CD4-positive, alpha-beta T cell treated with Interferon alpha-2 for 1 hour (primary cell): ENCODE data around the gene CRYBA4.

Experiments used
- DNase-seq, 2 donors: peaks; one replicate each; pipeline ENCODE4 v3.0.0-alpha.2; 2020 to 2022

Gene CRYBA4

GRCh38 chr22:26631282-26631681 is 9.5 kb downstream of the CRYBA4 start:
- no peak for DNase-seq

GRCh38 chr22:26632422-26633155 is 10.8 kb downstream of the CRYBA4 start:
- no peak for DNase-seq

- DNase-seq, result no peak
Observed at GRCh38 chr22:26634189-26634588, 12.4 kb downstream of the CRYBA4 start.

- no peak for DNase-seq
Observed at GRCh38 chr22:26635117-26635516, 13.4 kb downstream of the CRYBA4 start.

GRCh38 chr22:26636296-26636695 is 14.5 kb downstream of the CRYBA4 start:
- DNase-seq, result no peak

GRCh38 chr22:26642465-26643417 is 21.0 kb downstream of the CRYBA4 start:
- DNase-seq, result peak; percentile 67 to 86

GRCh38 chr22:26643418-26644100 is 21.8 kb downstream of the CRYBA4 start:
- peak in 1 of 2 donors; percentile 43 for DNase-seq

- no peak for DNase-seq
Observed at GRCh38 chr22:26646158-26646557, 24.4 kb downstream of the CRYBA4 start.

GRCh38 chr22:26648011-26648497 is 26.3 kb downstream of the CRYBA4 start:
- DNase-seq, result peak in 1 of 2 donors; percentile 52

- peak in 1 of 2 donors; percentile 26 for DNase-seq
Observed at GRCh38 chr22:26648528-26649388, 27.0 kb downstream of the CRYBA4 start.

GRCh38 chr22:26650722-26651421 is 29.1 kb downstream of the CRYBA4 start:
- DNase-seq, result no peak

- DNase-seq, result no peak
Observed at GRCh38 chr22:26651815-26652214, 30.1 kb downstream of the CRYBA4 start.

GRCh38 chr22:26656891-26657851 is 35.4 kb downstream of the CRYBA4 start, which contains the start of gene MIAT:
MIAT (plus strand) TSS chr22:26657588.
- peak; percentile 56 to 75 for DNase-seq

- peak in 1 of 2 donors; percentile 29 for DNase-seq
Observed at GRCh38 chr22:26658161-26658560, 36.4 kb downstream of the CRYBA4 start.

- peak; percentile 66 to 72 for DNase-seq
Observed at GRCh38 chr22:26658671-26659478, 37.1 kb downstream of the CRYBA4 start.

- DNase-seq, result no peak
Observed at GRCh38 chr22:26660356-26660755, 38.6 kb downstream of the CRYBA4 start.

- no peak for DNase-seq
Observed at GRCh38 chr22:26660961-26661578, 39.3 kb downstream of the CRYBA4 start.

- DNase-seq, result no peak
Observed at GRCh38 chr22:26662160-26662559, 40.4 kb downstream of the CRYBA4 start.
